Measurements from ENCODE around the gene GPR150.

The GPR150 gene

DNA sequence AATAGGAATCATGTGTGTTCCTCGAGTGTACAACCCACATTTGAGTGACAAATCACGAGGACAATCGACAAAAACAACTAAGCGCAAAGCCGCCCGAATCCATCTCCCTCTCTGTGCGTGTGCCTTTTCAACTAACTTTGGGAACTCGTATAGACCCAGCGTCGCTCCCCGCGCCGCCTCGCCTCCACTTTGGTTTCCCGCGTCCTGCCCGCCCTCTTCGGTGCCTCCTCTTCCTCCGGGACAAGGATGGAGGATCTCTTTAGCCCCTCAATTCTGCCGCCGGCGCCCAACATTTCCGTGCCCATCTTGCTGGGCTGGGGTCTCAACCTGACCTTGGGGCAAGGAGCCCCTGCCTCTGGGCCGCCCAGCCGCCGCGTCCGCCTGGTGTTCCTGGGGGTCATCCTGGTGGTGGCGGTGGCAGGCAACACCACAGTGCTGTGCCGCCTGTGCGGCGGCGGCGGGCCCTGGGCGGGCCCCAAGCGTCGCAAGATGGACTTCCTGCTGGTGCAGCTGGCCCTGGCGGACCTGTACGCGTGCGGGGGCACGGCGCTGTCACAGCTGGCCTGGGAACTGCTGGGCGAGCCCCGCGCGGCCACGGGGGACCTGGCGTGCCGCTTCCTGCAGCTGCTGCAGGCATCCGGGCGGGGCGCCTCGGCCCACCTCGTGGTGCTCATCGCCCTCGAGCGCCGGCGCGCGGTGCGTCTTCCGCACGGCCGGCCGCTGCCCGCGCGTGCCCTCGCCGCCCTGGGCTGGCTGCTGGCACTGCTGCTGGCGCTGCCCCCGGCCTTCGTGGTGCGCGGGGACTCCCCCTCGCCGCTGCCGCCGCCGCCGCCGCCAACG, at the start of gene GPR150:
Gene GPR150, plus strand, starts transcription at position 58 of the 840 bp plus-strand sequence. Its CDS starts 189 bp downstream, at position 247.
- peak; percentile 56 for DNase-seq

DNA sequence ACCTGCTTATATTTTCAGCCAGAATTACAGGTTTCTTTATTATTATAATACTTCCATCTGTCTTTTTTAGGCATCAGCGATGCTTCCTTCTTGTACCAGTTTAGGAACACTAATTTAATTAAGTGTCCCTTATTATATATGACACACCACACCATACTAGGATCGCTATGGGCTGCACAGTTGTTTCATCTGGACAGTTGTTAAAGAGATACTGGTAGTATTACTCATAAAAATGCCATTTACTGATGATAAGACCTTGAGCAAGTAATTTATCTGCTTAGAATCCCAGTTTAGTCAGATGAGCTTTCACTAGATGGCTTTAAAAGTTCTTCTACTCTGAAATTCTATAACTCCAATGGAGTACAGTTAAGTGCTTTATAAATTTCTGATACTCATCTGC, 47.9 kb upstream of the GPR150 start:
- no peak for DNase-seq

DNA sequence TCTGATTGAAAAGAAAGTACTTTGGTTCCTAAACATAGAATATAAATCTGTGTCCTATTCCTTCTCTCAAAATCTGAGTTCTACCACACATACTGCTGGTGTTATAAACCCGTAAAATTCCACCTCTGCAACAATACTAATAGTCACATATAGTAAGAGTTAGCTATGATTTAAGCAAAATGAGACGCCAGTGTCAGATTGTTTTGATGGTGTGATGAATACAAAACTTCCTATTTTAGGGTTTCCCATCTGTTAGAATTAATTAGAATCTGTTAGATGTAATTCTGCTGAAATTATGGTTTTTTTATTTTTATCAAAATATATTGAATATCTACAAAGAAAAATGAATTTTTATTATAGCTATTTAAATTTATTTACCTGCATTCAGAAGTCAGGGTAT, 38.3 kb upstream of the GPR150 start:
- no peak for DNase-seq

DNA sequence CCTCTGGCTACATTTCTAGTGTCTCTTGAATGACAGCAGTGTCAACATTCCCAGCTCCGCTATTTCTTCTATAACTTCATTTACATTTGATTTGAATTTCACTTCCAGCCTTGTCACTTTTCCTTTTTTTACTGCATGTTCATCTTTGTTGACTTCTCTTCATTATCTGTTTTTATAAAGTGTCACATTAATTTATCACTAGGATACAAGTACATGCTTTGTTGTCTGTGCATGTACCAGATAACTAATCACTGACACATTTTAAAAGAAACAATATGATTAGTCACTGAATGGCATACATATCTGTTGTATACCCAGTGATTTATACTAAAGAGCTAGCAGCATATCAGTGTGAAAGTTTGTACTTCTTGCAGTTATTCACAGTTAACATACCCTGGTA, 35.9 kb upstream of the GPR150 start:
- no peak for DNase-seq

DNA sequence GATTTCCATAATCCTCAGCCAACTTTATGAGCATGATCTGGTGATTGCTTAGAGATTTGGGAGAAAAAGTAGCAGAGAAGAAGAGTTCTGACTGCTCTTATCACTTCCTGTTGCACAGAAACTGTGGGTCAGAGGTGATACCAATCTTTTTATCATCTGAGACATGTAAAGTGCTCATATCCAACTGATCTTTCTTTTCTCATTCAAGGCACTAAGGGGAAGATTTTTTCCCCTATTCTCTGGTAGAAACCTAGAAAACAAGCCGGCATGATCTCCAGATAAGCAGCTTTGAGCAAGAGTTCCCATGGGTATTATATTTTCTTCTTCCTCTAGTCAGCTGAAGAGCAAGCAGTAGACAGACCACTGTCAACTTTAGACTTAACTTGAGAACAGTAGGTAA, 29.0 kb upstream of the GPR150 start:
- DNase-seq: no peak

DNA sequence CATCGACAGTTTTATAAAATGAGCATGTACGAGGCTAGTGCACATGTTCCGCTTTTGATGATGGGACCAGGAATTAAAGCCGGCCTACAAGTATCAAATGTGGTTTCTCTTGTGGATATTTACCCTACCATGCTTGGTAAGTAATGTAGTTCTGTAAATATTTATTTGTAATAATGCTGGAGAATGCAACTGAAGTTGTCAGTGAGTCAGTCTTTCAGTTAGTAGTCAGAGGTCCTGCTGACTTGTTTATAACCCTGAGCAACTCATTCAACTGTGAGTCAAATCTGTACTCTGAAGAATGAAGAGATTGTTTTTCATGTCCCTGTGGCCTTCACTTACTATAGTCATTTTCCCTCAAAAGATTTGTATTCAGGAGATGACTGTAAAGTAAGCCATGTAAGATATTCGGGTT, 28.4 kb upstream of the GPR150 start:
- DNase-seq: no peak

DNA sequence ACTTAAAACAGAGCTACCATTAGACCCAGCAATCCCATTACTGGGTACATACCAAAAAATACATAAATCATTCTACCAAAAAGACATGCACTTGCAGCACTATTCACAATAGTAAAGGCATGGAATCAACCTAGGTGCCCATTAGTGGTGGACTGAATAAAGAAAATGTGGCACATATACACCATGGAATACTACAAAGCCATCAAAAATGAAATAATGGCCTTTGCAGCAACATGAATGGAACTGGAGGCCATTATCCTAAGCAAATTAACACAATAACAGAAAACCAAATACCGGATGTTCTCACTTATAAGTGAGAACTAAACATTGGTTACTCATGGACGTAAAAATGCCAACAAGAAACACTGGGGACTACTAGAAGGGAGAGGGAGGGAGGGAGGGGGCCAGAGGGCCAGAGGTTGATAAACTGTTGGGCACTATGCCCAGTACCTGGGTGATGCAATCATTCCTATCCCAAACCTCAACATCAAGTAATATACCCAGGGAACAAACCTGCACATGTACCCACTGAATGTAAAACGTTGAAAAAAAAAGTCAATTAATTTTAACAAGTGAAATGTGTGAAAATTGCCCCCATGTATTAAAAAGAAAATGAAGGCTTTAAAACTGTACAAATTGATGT, 24.5 kb upstream of the GPR150 start:
- no peak for DNase-seq

DNA sequence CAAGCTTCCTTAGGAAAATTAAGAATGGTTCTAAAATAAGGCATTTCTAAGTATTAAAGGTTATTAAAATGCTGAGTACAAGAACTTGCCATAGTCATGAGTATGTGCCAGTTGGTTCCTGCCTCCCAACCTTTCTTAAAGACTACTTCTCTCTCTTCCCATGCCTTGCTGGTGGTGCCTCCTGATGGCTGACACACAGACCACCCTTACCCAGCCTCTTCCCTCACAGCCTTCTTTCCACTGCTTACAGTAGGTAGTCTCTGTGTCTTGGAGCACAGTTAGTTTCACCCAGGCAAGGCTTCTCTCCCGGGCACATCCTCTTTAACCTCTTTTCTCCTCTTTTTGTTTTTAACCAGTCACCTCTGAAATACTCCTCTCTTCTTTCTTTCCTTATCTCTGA, 20.6 kb upstream of the GPR150 start:
- no peak for DNase-seq

DNA sequence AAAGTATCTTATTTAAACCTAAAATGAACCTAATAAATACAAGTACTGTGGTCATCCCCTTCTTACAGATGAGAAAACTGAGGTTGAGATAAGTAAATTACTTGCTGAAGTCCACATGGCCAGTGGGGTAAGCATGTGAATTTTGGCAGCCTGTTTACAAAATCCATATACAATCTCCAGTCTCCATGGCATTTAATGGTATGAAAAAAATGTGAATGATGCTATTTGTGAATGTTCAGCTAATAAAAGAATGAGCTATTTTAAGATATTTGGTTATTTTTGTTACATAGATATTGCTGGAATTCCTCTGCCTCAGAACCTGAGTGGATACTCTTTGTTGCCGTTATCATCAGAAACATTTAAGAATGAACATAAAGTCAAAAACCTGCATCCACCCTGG, 19.3 kb upstream of the GPR150 start:
- no peak for DNase-seq

DNA sequence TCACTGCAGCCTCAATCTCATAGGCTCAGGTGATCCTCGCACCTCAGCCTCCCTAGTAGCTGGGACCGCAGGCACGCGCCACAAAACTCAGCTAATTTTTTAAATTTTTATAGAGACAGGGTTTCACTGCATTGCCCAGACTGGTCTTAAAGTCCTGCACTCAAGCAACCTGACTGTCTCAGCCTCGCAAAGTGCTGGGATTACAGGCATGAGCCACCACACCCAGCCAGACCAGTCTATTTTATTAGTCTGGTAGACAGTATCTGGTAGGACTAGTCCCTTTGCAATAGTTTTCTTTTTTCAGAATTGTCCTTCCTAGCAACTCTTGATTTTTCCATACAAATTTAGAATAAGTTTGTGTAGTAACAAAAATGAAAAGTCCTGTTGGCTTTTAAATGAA, 14.1 kb upstream of the GPR150 start:
- DNase-seq: no peak

DNA sequence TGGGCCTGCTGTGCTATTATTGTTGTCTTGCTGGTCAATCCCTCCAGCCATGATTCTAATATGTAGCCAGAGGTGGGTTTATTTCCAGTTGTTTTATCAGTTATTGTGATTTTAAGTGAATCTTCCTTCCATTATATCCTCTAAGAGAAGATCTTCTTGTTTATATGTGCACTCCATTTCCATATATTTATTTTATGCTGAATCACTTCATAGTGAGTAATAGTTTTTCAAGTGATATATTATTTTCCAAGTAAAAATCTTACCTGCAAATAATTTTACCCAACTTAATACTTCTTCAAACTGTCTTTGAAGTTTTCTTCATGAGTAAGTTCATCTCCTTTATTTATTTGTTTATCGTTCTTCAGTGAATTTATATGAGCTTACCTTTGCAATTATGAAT, 13.5 kb upstream of the GPR150 start:
- DNase-seq: no peak

DNA sequence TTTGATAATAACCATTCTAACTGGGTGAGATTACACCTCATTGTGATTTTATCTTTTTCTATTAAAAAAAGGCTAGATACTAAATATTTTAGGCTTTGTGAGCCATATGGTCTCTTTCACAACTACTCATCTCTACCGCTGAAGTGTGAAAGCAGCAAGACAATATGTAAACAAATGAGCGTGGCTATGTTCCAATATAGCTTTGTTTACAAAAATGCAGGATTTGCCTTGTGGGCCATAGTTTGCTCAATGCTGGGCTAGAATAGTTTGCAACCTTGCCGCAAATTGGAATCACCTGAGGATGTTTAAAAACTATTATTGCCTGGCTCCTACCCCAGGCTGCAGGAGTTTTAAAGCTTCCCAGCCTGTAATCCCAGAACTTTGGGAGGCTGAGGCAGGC, 10.2 kb upstream of the GPR150 start:
- DNase-seq: no peak

DNA sequence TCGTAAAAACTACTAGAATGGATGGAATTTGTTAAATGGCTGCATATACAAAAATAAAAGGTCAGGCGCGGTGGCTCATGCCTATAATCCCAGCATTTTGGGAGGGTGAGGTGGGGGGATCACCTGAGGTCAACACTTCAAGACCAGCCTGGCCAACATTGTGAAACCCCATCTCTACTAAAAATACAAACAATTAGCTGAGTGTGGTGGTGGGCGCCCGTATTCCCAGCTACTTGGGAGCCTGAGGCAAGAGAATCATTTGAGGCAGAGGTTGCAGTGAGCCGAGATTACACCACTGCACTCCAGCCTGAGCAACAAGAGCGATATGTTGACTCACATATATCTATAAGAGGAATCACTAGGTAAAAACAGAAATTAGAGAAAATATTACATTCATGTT, 9.3 kb upstream of the GPR150 start:
- no peak for DNase-seq

DNA sequence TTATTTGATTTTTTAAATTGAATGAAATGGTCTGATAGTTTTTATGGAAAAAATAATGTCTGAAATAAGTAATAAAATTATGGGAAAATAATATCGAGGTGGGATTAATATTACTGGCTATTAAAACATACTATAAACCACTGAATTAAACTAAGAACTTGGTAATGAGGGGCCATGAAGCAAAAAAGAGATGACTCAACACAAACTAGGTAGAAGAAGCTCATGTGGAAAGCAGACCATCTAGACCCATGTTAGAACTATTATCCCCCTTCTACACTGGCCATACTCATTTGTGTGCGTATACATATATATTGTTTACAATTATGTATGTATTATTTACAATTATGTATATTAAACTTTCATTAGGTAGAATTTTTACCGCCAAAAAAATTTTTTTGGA, 8.5 kb upstream of the GPR150 start:
- DNase-seq: no peak

DNA sequence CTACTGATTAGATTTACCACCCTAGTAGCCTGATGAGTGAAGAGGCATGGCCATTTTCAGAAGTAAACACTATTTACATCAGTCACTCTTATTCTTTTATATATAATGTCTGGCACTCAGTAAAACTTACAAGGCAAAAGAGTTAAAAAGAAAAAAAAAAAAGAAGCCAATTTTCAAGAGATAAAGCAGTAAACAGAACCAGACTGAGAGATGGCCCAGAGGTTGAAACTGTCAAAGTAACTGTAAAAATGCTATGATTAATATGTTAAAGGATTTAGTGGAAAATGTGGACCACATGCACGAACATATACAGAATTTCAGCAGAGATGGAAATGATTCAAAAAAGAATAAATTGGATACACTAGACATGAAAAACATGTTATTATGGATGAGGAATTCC, 6.4 kb upstream of the GPR150 start:
- no peak for DNase-seq

DNA sequence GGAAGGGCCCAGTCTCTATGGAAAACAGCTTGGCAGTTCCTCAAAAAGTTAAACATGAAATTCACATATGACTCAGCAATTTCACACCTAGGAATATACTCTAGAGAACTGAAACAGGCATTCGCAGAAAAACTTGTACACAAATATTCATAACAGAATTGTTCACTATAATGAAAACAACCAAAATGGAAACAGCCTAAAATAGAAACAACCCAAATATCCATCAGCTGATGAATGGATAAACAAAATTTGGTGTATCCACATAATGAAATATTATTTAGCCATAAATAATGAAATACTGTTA, 4.8 kb upstream of the GPR150 start:
- DNase-seq: no peak

DNA sequence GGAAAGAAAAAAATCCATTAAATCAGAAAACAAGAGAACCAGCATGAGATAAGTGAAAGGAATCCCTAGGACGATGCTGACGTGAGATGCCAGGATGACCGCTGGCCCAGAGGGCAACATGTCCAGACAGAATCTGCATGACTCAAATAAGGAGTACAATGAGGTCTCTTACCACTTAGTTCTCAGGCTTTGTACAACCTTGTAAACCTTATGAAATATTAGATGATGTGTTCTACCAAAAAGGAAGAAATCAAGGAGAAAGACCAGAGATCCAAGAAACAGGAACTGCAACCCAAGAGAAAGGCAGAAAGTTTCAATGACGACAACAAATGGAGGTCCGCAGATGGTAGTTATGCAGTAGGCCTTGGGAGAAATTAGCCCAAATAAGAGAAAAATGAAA, 2.8 kb upstream of the GPR150 start:
- no peak for DNase-seq

DNA sequence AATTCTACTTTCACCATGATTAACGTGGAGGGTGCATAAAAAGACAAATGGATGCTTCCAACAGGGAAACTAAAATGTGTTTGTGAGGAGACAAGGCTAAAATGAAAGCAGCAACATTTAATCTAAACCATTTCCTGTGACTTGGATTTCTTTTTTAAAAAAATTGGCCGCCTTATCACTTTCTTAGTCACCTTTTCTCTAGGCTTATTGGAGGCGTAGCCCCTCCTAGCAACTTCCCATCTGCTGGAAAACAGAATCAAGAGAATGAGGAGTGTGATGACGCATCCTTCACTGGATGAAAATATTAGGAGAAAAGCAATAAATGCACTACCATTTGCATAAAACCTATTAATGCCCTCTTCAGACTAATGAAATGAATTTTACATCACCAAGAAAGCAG, 791 bp upstream of the GPR150 start:
- no peak for DNase-seq

DNA sequence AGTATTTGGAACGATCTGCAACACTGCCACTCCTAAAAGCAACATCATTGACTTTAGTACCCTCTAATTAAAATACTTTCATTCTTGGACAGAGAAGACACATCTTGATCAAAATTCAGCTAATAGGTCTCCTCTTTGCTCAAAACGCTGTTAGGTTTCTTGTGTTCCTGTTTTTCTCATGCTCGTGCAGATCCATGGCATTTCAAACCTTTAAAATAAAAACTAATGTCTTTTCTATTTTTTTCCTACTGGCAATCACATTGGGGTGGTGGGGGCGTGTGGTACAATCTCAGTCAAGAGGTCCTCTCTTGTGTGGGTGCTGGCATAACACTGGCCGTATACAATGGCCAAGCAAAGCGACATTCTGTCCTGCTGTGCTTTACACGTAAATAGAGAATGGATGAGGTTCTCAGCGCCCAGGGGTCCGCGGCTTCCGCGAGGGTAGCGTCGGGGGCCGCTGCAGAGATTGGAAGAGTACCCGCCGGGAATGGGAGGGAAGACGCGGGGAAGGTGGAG, 315 bp upstream of the GPR150 start:
- DNase-seq: no peak

DNA sequence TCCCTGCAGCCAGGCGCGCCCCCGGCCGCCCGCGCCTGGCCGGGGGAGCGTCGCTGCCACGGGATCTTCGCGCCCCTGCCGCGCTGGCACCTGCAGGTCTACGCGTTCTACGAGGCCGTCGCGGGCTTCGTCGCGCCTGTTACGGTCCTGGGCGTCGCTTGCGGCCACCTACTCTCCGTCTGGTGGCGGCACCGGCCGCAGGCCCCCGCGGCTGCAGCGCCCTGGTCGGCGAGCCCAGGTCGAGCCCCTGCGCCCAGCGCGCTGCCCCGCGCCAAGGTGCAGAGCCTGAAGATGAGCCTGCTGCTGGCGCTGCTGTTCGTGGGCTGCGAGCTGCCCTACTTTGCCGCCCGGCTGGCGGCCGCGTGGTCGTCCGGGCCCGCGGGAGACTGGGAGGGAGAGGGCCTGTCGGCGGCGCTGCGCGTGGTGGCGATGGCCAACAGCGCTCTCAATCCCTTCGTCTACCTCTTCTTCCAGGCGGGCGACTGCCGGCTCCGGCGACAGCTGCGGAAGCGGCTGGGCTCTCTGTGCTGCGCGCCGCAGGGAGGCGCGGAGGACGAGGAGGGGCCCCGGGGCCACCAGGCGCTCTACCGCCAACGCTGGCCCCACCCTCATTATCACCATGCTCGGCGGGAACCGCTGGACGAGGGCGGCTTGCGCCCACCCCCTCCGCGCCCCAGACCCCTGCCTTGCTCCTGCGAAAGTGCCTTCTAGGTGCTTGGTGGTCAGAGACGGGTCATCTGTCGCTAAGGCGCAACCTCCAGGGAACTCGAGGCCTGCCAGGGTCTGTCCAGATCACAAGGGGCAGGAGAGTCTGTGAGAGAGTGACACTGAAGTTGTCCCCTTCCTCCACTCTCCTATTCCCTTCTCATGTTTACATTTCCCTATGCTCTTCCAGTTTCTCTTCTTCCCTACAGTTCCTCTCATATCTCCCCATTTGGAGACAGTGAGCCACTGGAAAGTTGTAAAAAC, 1.3 kb downstream of the GPR150 start:
- peak; percentile 26 for DNase-seq

DNA sequence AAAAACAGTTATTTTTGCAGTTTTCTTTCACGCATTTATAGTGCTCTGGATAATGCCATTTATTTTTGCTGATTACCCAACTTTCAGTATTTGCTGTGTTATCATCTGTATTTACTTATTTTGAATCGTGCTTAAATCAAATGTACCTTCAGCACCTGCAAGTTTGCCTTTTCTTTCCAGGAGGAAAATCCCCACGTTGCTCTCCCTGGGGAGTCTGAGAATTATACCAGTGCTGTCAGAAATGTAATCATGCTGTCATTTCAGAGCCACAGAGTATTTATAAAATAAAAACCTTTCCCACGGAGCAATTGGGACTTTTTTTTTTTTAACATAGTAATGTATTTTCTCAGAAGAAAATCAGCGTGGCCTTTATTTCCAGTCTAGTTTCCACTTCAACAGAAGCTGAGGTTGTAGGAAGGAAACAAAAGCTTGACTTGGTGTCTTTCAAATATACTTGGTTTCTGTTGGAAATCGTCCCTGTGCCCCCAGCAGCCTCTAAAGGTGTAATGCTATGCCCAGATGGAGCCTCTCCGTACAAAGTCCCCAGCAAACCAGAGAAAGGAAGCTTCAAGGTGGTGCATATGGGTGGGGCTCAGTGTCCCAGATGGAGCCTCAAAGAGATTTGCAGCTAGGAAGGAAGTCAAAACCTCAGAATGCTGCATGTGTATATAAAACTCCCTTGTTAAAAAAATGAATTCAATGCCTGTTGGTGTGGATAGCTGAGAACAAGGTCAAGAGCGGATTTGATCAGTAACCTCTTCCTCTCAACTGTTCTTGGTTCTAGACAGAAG, 2.1 kb downstream of the GPR150 start:
- peak; percentile 15 for DNase-seq

DNA sequence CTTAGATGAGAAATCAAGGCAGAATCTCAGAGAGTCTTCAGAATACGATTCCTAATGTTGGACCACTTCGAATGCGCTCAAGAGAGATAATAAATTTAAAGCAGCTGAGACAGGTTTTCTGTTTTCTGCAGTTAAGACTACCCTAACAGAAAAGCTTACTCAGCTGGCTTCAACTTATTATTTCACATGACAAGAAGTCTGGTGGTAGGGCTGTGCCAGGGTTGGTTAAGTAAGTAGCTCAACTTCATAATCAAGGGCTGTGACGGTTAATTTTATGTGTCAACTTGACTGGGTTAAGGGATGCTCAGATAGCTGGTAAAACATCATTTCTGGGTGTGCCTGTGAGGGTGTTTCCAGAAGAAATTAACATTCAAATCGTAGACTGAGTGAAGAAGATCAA, 3.8 kb downstream of the GPR150 start:
- DNase-seq: no peak

DNA sequence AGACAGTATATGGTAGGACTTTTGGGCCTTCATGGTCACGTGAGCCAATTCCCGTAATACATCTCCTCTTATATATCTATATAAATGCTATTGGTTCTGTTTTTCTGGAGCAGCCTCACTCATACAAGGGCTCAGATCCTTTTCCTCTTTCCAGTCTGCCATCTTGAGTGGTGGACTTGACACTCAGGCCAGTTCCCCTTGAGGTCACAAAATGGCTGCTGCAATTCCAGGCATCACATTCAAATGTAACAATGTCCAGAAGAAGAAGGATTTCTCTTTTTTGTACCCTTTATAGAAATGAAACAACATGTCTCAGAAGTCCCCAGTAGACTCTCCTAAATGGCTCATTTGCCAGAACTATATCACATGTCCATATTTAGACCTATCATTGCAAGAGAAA, 4.5 kb downstream of the GPR150 start:
- no peak for DNase-seq
